ENCODE results near the gene FAM167B. TPM values are rescaled to one million over a fixed set of nuclear protein-coding genes. Genes with fewer than 3 reads are reported as not detected.
A peak's percentile ranks its signal among the peaks of the same experiment; 100 is the strongest.

The FAM167B gene
- total RNA-seq, 1 donor from 2014 or later: 1.6 TPM

DNA sequence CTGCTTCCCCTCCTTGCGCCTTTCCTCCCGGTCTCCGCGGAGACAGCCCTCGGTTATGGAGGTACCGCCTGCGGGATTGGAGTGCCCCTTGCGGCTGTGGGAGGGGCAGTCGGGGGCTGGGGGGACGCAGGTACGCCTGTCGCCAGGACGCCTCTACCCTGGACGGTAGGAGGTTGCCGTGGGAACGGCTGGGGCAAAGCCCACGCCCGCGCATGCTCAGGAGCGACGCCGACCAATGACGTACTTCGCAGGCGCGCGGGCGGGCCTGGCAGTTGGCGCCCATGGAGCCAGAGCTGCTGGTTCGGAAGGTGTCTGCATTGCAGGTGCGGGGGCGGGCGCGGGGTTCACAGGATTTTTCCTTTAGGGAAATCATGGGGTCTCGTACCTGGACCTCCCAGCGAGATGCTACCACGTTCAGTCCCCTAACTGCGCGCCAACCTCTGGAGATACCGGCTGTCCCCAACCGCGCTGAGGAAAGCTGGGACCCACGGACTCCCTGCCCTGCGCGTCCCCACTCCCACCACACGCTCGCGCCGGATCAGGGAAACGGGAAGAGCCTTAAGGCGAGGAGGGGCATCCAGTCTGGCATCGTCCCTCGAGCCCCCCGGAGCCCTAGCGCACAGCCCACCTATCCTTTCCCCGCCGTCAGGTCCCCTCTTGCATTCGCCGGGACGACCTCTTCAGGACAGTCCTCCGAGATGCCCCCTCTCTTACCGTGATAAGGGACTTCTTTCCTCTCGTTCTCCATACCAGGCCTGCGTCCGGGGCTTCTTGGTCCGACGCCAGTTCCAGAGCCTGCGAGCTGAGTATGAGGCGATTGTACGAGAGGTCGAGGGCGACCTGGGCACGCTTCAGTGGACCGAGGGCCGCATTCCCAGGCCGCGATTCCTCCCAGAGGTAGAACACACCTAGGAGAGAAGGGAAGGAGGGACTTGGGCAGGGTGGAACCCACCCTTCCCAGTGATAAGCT, 41.3 kb upstream of the FAM167B start, which contains the start of gene IQCC:
IQCC (plus strand) TSS at position 271 of the 970 bp plus-strand sequence; CDS start at position 282, 11 bp downstream.
- Histone ChIP-seq H3K36me3 (ENCODE audit: control insufficient read depth in 3 of 3, insufficient read depth in 3 of 3, low read length in 3 of 3) (peaks cover 0 to 24% (median 12%) of the 10 kb centered on the region in 3 donors), H3K9me3 (ENCODE audit: control insufficient read depth in 3 of 3, low read length in 3 of 3) (no peaks in the 10 kb centered on the region), H3K9ac (ENCODE audit: low read depth in 1 of 3, low read length in 3 of 3) (peak within 1 kb of the TSS; percentile 83 to 94 (median 88)), H3K4me1 (ENCODE audit: control insufficient read depth in 3 of 3, insufficient read depth in 3 of 3, low read length in 3 of 3) (peaks cover 41 to 46% (median 44%) of the 10 kb centered on the region in 3 donors), H3K4me3 (ENCODE audit: low read length in 3 of 3) (peak within 1 kb of the TSS; percentile 85 to 93 (median 86)), H3K27ac (ENCODE audit: low read depth, low read length) (peak within 1 kb of the TSS; percentile 56), H3K27me3 (ENCODE audit: control insufficient read depth in 3 of 3, insufficient read depth in 3 of 3, low read length in 3 of 3) (no peaks in the 10 kb centered on the region)

DNA sequence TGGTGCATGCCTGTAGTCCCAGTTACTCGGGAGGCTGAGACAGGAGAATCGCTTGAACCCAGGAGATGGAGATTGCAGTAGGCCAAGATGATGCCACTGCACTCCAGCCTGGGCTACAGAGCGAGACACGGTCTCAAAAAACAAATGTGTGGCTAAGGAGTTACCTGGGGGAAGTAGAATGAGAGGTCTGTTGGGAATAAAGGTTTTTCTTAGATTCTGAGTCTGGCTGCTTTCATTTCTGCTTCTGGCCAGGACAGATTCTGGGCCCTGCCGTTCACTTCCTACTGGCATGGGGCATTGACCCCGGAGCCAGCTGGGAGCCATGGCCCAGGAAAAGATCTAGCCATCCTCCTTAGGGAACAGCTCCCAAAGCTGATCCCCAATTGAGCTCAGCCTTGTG, 38.6 kb upstream of the FAM167B start:
- no peaks in the 10 kb centered on the region for H3K9me3 ChIP-seq (ENCODE audit: control insufficient read depth in 3 of 3, low read length in 3 of 3)
- peaks cover 25 to 30% (median 29%) of the 10 kb centered on the region in 3 donors for H3K4me1 ChIP-seq (ENCODE audit: control insufficient read depth in 3 of 3, insufficient read depth in 3 of 3, low read length in 3 of 3)
- peaks cover 0 to 18% (median 12%) of the 10 kb centered on the region in 3 donors for H3K36me3 ChIP-seq (ENCODE audit: control insufficient read depth in 3 of 3, insufficient read depth in 3 of 3, low read length in 3 of 3)
- H3K27me3 ChIP-seq (ENCODE audit: control insufficient read depth in 3 of 3, insufficient read depth in 3 of 3, low read length in 3 of 3): no peaks in the 10 kb centered on the region
- H3K27ac ChIP-seq (ENCODE audit: low read depth, low read length): peak overlapping the region; percentile 12
- no peak overlapping the region for H3K9ac ChIP-seq (ENCODE audit: low read depth in 1 of 3, low read length in 3 of 3)
- H3K4me3 ChIP-seq (ENCODE audit: low read length in 3 of 3): no peak overlapping the region

DNA sequence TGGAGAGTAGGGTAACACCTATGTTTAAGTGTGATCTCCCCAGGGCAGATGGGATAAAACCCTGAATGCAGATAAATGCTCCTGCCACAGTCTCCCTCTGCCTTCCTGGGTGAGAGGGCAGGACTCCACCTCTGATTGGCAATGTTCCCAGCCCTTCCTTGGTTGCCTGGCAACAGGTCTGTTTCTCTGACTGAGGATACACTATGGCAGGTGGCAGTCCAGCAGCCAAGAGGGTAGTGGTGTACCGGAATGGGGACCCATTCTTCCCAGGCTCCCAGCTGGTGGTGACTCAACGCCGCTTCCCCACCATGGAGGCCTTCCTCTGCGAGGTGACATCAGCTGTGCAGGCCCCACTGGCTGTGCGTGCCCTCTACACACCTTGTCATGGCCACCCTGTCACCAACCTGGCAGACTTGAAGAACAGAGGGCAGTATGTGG, 38.1 kb upstream of the FAM167B start, which contains the start of gene DCDC2B:
DCDC2B (plus strand) TSS at position 199 of the 438 bp plus-strand sequence; CDS start at position 204, 5 bp downstream.
- H3K4me1 ChIP-seq (ENCODE audit: control insufficient read depth in 3 of 3, insufficient read depth in 3 of 3, low read length in 3 of 3): peaks cover 25 to 30% (median 29%) of the 10 kb centered on the region in 3 donors
- H3K4me3 ChIP-seq (ENCODE audit: low read length in 3 of 3): no peak within 1 kb of the TSS
- H3K27ac ChIP-seq (ENCODE audit: low read depth, low read length): peak within 1 kb of the TSS; percentile 12
- H3K9ac ChIP-seq (ENCODE audit: low read depth in 1 of 3, low read length in 3 of 3): peak within 1 kb of the TSS in 1 of 3 donors; percentile 16
- peaks cover 0 to 14% (median 8%) of the 10 kb centered on the region in 3 donors for H3K36me3 ChIP-seq (ENCODE audit: control insufficient read depth in 3 of 3, insufficient read depth in 3 of 3, low read length in 3 of 3)
- no peaks in the 10 kb centered on the region for H3K27me3 ChIP-seq (ENCODE audit: control insufficient read depth in 3 of 3, insufficient read depth in 3 of 3, low read length in 3 of 3)
- H3K9me3 ChIP-seq (ENCODE audit: control insufficient read depth in 3 of 3, low read length in 3 of 3): no peaks in the 10 kb centered on the region

DNA sequence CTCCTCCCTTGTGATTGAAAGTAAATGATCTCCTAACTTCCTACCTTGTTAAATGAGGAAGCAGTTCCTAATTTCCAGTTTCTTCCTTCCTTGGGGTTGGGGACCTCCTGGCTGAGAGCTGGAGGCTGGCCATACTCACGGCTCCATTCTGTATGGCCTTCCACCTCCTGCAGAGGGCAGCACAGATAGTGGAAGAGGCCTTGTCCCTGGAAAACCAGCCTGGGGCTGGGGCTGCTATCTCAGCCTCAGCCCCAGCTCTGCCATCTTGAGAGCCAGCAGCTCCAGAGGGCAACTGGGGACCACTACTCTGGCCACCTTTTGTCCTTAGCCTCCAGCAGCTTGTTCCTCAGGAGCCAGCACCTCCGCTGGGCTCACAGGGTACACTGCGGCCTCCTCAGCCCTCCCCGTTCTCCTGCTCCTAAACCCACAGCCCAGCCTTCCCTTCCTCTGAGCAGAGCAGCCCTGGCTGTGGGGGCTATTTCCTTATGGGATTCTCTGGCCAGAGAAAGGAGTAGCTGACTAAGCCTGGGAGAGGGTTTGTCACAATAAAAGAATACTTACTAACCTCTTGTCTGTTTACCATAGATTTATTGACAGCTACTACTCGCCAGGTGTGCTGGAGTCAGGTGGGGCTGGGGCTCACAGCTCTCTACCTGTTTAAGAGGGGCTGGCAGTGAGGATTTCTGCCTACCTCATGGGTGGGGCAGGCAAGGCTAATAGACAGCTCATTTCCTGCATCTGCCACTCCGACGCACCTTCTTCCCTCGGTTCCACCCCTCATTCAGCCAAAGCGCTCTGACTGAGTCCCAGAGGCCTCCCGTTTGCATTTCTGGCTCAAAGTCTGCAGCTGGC, 31.2 kb upstream of the FAM167B start:
- Histone ChIP-seq H3K27me3 (ENCODE audit: control insufficient read depth in 3 of 3, insufficient read depth in 3 of 3, low read length in 3 of 3) (no peaks in the 10 kb centered on the region), H3K4me1 (ENCODE audit: control insufficient read depth in 3 of 3, insufficient read depth in 3 of 3, low read length in 3 of 3) (peaks cover 3 to 8% (median 7%) of the 10 kb centered on the region in 3 donors), H3K27ac (ENCODE audit: low read depth, low read length) (no peak overlapping the region), H3K36me3 (ENCODE audit: control insufficient read depth in 3 of 3, insufficient read depth in 3 of 3, low read length in 3 of 3) (peaks cover 29 to 35% (median 32%) of the 10 kb centered on the region in 3 donors), H3K4me3 (ENCODE audit: low read length in 3 of 3) (no peak overlapping the region), H3K9me3 (ENCODE audit: control insufficient read depth in 3 of 3, low read length in 3 of 3) (no peaks in the 10 kb centered on the region), H3K9ac (ENCODE audit: low read depth in 1 of 3, low read length in 3 of 3) (peak overlapping the region in 1 of 3 donors; percentile 40)

DNA sequence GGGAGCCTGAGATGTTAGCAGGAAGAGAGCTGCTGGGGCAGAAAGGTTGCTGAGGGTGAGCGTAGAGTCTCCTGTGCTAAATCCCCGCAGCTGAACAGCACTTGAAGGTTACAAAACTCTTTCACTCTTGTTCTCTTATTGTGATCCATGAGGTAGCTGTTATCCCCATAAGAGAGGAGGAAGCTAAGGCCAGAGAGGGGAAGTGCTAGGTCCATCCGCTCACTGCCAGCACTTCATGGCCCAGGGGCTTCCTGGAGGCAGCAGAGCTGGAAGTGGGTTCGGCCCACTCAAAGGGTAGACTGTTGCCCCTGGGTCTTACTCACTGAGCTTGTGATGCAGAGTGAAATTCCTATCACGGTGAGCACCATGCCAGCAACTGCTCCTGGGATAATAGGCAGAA, 30.5 kb upstream of the FAM167B start:
- H3K27me3 ChIP-seq (ENCODE audit: control insufficient read depth in 3 of 3, insufficient read depth in 3 of 3, low read length in 3 of 3): no peaks in the 10 kb centered on the region
- H3K9me3 ChIP-seq (ENCODE audit: control insufficient read depth in 3 of 3, low read length in 3 of 3): no peaks in the 10 kb centered on the region
- peaks cover 29 to 35% (median 32%) of the 10 kb centered on the region in 3 donors for H3K36me3 ChIP-seq (ENCODE audit: control insufficient read depth in 3 of 3, insufficient read depth in 3 of 3, low read length in 3 of 3)
- H3K4me1 ChIP-seq (ENCODE audit: control insufficient read depth in 3 of 3, insufficient read depth in 3 of 3, low read length in 3 of 3): peaks cover 10 to 15% (median 15%) of the 10 kb centered on the region in 3 donors
- no peak overlapping the region for H3K27ac ChIP-seq (ENCODE audit: low read depth, low read length)
- H3K4me3 ChIP-seq (ENCODE audit: low read length in 3 of 3): no peak overlapping the region
- peak overlapping the region in 1 of 3 donors; percentile 40 for H3K9ac ChIP-seq (ENCODE audit: low read depth in 1 of 3, low read length in 3 of 3)

DNA sequence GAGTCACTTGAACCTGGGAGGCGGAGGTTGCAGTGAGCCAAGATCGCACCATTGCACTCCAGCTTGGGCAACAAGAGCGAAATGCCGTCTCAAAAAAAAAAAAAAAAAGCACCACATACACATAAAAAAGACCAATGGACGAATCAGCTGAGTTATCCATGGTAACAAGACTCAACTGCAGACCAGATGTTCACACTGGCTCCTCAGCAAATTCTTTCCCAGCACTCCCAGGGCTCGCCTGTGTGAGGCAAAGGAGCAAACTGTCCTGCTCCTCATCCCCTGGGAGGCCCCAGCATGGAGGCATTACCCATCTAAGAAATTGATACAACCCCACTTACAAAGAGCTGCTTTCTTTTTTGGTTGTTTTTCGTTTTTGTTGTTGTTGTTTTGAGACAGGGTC, 28.0 kb upstream of the FAM167B start:
- Histone ChIP-seq H3K4me3 (ENCODE audit: low read length in 3 of 3) (no peak overlapping the region), H3K36me3 (ENCODE audit: control insufficient read depth in 3 of 3, insufficient read depth in 3 of 3, low read length in 3 of 3) (peaks cover 34 to 39% (median 37%) of the 10 kb centered on the region in 3 donors), H3K9me3 (ENCODE audit: control insufficient read depth in 3 of 3, low read length in 3 of 3) (no peaks in the 10 kb centered on the region)

DNA sequence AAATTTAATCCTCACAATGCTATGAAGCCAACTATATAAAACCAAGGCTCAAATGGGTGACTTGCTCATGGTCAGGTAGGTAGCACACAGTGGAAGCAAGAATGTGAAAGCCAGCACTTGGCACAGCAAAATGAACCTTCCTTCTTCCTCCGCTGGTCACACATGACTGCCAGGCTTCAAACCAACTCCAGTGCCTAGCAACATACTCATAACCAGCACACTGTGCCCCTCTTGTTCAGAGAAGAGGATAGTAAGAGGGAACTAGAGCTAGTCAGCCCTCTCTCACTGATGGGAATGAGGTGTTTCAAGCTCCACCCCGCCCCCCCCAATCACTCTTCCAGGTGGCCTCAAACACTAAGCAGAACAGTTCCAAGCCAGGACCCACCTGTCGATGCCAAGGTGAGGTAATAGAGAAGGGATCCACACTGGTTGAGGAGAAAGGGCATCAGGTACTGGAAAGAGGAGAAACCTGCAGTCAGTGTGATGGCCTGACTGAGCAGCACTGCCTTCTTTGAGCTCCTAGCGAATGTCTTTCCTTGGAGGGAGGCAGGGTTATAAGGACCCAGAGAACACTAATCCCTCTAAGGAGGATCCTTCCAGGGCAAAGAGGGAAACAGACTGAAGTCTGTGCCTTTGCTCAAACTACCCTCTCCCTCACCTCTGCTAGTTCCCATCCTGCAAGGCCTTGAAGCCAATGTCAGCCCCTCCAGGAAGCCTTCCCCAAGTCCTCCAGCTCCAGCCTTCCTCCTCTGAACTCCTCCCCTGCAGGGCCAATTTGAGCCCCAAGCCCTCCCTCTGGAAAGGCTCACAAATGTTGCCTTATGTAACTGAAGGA, 26.1 kb upstream of the FAM167B start:
- H3K9me3 ChIP-seq (ENCODE audit: control insufficient read depth in 3 of 3, low read length in 3 of 3): no peaks in the 10 kb centered on the region
- peaks cover 27 to 30% (median 28%) of the 10 kb centered on the region in 3 donors for H3K4me1 ChIP-seq (ENCODE audit: control insufficient read depth in 3 of 3, insufficient read depth in 3 of 3, low read length in 3 of 3)
- H3K4me3 ChIP-seq (ENCODE audit: low read length in 3 of 3): peak overlapping the region; percentile 94 to 99 (median 97)
- no peaks in the 10 kb centered on the region for H3K27me3 ChIP-seq (ENCODE audit: control insufficient read depth in 3 of 3, insufficient read depth in 3 of 3, low read length in 3 of 3)
- H3K36me3 ChIP-seq (ENCODE audit: control insufficient read depth in 3 of 3, insufficient read depth in 3 of 3, low read length in 3 of 3): peaks cover 34 to 37% (median 35%) of the 10 kb centered on the region in 3 donors
- H3K9ac ChIP-seq (ENCODE audit: low read depth in 1 of 3, low read length in 3 of 3): peak overlapping the region; percentile 96 to 99 (median 98)
- H3K27ac ChIP-seq (ENCODE audit: low read depth, low read length): no peak overlapping the region

More for the DNA sequence above, 28.0 kb upstream of the FAM167B start:
- H3K27me3 ChIP-seq (ENCODE audit: control insufficient read depth in 3 of 3, insufficient read depth in 3 of 3, low read length in 3 of 3): no peaks in the 10 kb centered on the region
- no peak overlapping the region for H3K27ac ChIP-seq (ENCODE audit: low read depth, low read length)
- peaks cover 24 to 31% (median 28%) of the 10 kb centered on the region in 3 donors for H3K4me1 ChIP-seq (ENCODE audit: control insufficient read depth in 3 of 3, insufficient read depth in 3 of 3, low read length in 3 of 3)
- H3K9ac ChIP-seq (ENCODE audit: low read depth in 1 of 3, low read length in 3 of 3): no peak overlapping the region

DNA sequence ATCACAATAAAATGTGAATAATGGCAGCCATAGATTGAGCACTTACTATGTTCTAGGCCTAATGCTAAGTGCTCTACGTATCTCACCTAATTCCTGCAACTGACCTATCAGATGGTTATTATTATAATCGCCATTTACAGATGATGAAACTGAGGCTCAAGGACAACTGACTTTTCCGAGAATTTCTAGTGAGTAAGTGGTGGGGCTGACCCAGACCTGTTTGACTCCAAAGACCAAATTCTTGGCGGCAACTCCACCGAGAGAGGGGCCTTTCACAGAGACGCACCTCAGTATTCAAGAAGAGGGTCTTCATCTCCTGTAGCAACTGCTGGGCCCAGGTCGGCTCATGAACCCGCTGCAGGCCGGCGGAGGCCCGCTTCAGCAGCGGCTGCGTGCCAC, 25.4 kb upstream of the FAM167B start:
- H3K4me1 ChIP-seq (ENCODE audit: control insufficient read depth in 3 of 3, insufficient read depth in 3 of 3, low read length in 3 of 3): peaks cover 26 to 30% (median 27%) of the 10 kb centered on the region in 3 donors
- H3K9me3 ChIP-seq (ENCODE audit: control insufficient read depth in 3 of 3, low read length in 3 of 3): no peaks in the 10 kb centered on the region
- no peaks in the 10 kb centered on the region for H3K27me3 ChIP-seq (ENCODE audit: control insufficient read depth in 3 of 3, insufficient read depth in 3 of 3, low read length in 3 of 3)
- peaks cover 33 to 35% (median 33%) of the 10 kb centered on the region in 3 donors for H3K36me3 ChIP-seq (ENCODE audit: control insufficient read depth in 3 of 3, insufficient read depth in 3 of 3, low read length in 3 of 3)
- peak overlapping the region; percentile 97 for H3K27ac ChIP-seq (ENCODE audit: low read depth, low read length)
- peak overlapping the region; percentile 94 to 99 (median 97) for H3K4me3 ChIP-seq (ENCODE audit: low read length in 3 of 3)
- H3K9ac ChIP-seq (ENCODE audit: low read depth in 1 of 3, low read length in 3 of 3): peak overlapping the region; percentile 96 to 99 (median 98)

All from skeletal muscle tissue (tissue), 4 donors.